ENCODE data around the gene PMF1.
"Not testable (repeated sequence)": the region's sequence is repeated elsewhere in the genome, so short reads cannot be mapped to it uniquely, and the experiment has no call there.

DNA sequence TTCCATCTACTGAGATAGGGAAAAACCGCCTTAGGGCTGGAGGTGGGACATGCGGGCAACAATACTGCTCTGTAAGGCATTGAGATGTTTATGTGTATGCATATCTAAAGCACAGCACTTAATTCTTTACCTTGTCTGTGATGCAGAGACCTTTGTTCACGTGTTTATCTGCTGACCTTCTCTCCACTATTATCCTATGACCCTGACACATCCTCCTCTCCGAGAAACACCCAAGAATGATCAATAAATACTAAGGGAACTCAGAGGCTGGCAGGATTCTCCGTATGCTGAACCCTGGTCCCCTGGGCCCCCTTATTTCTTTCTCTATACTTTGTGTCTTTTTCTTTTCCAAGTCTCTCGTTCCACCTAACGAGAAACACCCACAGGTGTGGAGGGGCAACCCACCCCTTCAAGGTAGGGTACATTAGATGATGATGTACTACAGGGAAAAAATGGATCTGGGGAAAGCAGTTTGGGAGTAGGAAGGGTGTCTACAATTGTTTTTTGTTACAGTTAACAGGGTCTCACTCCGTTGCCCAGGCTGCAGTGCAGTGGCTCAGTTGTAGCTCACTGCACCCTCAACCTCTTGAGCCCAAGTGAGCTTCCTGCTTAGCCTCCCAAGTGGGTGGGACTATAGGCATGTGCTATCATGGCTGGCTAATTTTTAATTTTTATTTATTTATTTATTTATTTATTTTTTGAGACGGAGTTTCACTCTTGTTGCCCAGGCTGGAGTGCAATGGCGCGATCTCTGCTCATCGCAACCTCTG, 30.6 kb upstream of the PMF1 start:
- TF ChIP-seq, protein P1, sequence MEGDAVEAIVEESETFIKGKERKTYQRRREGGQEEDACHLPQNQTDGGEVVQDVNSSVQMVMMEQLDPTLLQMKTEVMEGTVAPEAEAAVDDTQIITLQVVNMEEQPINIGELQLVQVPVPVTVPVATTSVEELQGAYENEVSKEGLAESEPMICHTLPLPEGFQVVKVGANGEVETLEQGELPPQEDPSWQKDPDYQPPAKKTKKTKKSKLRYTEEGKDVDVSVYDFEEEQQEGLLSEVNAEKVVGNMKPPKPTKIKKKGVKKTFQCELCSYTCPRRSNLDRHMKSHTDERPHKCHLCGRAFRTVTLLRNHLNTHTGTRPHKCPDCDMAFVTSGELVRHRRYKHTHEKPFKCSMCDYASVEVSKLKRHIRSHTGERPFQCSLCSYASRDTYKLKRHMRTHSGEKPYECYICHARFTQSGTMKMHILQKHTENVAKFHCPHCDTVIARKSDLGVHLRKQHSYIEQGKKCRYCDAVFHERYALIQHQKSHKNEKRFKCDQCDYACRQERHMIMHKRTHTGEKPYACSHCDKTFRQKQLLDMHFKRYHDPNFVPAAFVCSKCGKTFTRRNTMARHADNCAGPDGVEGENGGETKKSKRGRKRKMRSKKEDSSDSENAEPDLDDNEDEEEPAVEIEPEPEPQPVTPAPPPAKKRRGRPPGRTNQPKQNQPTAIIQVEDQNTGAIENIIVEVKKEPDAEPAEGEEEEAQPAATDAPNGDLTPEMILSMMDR (IDR thresholded peaks at IDR 0.05): not testable (repeated sequence)
- not testable (repeated sequence) for TF ChIP-seq POLR2A, POLR2AphosphoS5 (IDR thresholded peaks at IDR 0.05)

All from breast epithelium (tissue), 3 donors.